Measurements from ENCODE around the gene HOXC9. TPM values are rescaled to one million over a fixed set of nuclear protein-coding genes. Genes with fewer than 3 reads are reported as not detected.
A peak's percentile ranks its signal among the peaks of the same experiment; 100 is the strongest.

The HOXC9 gene
- total RNA-seq, 1 donor from 2014 or later = not detected

DNA sequence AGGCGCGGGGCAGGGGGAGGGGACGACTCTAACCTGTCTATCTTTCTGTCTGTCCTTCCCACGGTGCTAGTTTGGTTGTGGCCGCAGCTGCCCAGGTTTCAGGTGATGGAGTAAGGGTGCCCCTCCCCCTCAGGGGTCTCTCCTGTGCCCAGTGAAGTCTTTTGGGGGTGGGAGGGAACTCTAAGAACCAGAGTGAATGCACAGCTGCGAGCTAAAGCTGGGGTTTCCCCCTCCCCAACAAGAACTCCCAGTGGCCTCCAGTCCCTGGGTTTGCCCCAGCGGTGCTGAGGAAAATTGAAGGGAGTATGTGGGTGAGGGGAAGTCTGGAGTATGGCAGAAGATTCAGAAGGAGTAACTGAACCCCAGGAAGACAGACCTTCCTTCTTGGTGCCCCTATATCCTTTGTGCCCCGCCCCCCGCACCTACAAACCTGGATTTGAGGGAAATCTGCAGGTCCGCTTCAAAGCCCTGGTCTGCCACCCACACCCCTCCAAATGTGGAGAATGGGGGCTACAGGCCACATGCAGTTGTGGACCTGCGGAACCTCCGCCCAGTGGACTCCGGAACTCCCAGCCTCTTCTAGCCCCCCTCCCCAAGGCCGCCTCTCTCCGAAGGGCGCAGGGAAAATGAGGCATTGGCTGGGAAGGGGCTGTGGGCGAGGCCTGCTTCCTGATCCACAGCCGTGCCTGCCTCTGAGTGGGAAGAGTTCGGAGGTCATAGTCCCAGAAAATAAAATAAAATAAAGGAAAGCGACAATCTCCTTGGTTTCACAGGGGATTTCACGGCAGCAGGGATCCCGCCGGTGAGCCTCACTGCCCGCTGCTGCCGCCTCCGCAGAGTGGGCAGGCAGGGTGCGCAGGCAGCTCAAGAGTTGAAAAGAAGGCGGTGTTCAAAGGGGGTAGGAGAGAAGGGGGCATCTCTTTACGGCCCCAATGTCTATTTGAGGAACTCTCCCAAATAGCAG is 3.4 kb upstream of the HOXC9 start:
- DNase-seq (no peak), ATAC-seq (ENCODE audit: poor library complexity) (no peak)
- intact Hi-C loops (cut with DNase I) = no loop called here

DNA sequence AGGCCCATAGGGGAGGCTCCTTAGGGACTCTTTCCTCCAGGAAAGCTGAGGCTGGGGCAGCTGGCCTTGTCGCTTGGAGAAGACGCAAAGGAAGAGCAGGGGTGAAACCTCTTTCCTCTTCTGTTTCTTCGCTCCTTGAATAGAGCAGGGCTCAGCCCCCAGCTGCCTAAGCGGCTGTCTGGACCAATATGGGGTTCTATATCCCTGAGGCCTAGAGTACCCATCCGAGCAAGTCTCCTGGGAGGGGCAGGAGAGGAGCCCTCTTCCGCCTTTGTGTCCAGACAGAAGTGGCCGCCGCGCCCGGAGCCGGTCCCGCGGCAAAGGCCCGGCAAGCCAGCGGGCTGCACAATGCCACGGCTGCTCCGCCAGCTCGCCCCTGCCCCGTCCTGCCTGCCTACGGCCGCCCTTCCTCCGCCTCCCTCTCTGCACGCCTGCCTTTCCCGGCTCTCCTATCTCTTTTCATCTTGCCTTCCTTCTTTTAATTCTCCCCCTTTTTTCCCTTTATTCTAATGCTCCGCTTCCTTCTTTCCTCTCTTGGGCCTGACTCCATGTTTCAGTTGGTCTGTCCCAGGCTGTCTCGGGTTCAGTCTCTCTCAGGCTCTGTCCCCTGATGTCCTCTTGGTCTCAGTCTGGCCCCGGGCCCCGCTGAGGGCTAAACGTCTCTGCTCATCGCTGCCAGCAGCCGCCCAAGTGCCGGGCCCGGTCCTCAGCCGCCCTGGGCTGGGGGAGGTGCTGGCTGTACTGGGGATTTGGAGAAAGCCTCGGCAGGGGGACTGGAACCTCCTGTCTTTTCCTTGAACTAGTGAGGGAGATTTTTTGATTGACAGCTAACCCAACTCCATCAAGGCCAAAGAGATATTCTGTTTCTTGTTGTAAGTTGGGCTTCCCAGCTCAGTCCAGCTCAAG is 2.5 kb upstream of the HOXC9 start:
- intact Hi-C loops (cut with DNase I) = no loop called here
- no peak for DNase-seq
- ATAC-seq (ENCODE audit: poor library complexity) = no peak

DNA sequence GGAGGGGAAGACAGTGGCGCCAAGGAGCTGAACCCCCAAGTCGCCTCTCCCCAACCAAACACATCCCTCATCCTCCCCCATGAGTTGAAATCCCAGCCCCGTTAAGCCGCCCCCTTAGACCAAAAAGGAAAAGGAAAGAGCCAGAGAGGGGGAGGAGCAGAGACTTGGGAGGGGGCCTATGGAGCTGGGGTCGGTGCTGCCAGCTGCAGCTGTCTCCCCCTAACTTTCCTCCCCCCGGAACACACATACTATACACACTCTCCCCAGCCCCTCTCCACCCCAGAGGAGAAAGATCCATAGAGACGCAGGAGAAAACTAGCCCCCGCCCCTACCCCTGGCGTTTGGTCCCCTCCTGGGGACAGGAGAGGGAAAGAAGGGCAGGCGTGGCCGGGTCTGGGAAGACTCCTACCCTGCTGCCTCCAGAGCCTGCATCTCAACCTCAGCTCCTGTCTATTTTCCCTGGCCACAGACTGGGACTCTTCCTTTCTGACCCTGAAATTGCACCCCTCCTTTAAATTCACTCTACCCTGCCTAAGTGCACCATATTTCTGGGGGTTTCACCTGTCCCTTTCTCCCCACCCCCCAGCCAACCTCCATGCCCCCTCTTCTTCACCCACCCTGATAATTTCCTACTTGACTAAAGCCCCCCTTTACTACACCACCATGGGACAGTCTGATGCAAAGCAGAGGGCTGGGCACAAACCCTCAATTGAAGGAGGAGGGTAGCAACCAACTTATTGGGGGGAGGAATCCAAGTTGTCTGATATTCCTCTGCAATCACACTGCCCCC is 1.7 kb upstream of the HOXC9 start:
- no peak for ATAC-seq (ENCODE audit: poor library complexity)
- no peak for DNase-seq
- intact Hi-C loops (cut with DNase I) = no loop called here

DNA sequence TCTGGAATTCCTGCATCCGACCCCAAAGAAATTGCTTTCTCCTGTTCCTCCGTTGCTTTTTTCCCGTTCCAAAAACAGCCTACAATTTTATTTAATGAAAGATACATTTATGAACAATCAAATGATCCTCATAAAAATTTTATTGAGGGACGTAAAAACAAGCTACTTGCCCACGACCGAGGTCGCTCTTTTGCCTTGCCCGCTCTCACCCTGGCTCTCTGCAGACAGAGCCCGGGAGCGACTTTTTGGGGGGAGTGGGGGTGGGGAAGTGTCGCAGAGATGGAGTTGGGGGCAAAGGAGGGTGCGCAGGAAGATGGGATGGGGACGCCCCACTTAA is 1.1 kb upstream of the HOXC9 start:
- DNase-seq (no peak), ATAC-seq (ENCODE audit: poor library complexity) (no peak)
- intact Hi-C loops (cut with DNase I) = no loop called here

DNA sequence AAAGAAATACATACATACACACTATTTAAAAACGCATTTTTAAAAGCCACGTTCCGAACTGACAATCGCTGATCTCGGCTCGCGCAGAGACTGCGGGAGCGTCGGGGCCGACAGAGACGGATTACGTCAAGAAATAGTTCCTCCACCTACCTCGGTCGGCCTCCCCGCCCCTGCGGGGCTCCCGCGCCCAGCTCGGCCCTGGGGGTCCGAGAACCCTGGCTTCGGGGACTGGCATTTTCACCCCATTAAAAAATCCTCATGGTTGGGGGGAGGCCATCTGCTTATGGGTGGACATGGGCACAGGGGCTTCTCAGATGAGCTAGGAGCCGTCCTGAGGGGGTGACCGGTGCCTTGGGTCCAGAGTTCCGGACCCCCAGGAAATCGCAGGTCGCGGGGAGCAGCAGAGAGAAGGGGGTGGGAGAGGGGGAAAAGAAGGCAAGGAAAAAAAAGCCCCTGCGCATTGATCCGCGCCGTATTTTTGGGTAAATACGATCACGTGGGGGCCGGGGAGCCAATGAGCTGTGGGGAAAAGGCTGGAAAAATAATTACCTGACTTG is 324 bp upstream of the HOXC9 start:
- ATAC-seq (ENCODE audit: poor library complexity) = no peak
- intact Hi-C loops (cut with DNase I) = no loop called here

DNA sequence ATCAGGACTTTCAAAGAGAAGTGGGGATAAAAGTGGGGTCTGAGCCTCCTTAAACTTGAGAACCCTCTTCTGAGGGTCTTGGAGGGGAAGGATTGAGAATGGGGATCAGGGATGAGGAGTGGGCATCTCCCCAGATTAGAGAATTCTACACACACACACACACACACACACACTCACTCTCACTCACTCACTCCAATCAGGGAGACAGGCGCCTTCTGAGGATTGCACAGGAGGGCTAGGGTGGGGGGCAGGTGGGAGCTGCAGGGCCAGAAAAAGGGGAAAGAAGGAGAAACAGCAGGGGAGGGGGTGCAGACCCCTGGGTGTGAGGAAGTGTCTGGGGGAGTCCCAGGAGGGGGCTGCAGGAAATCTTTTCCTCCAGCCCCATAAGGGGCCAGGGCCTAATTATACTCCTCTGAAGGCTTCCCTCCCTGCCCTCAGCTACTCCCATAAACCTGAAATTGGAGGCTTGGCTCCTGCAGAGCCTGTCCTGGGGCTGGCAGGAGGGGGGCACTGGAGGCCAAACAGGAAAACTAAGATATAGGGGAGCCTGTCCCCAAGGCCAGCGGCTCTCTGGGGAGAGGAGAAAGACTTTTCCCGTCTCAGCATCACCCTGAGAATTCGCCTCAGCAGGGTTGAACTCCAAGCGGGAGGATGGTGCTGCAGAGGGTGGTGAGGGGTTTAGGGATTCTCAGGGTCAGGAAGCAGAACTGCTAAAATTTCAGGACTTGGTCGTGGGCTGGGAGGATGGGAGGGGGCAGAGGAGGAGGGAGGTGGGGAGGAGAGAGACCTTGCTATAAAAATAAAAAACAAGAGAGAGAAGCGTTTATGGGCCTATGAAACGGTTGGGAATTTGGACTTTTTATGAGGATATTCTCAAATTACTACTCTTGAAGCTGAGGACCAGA is 1.6 kb downstream of the HOXC9 start:
- intact Hi-C loops (cut with DNase I) = no loop called here
- ATAC-seq (ENCODE audit: poor library complexity) (no peak), DNase-seq (no peak)

More for the DNA sequence above, 324 bp upstream of the HOXC9 start:
- DNase-seq = no peak

DNA sequence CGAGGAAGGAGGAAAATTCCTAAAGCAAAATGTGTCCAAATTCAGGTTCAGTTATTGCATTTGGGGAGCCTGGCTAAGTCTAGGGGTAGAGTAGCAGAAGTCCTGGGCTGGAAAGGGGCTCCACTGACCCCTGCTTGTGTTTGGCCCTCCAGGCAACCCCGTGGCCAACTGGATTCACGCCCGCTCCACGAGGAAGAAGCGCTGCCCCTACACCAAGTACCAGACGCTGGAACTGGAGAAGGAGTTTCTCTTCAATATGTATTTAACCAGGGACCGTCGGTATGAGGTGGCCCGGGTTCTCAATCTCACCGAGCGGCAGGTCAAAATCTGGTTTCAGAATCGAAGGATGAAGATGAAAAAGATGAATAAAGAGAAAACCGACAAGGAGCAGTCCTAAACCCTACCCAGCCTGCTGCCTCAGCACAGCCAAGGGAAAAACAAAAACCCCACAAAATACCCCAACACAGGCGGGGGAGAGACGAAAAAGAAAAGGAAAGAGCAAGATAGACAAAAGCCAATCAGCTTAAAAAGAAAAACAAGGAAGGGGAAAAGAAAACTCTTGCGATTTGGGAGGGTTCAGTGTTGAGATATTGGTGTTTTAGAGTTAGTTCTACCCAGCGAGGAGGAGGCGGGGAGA is 2.4 kb downstream of the HOXC9 start:
- intact Hi-C loops (cut with DNase I) = no loop called here
- no peak for DNase-seq
- ATAC-seq (ENCODE audit: poor library complexity) = no peak

DNA sequence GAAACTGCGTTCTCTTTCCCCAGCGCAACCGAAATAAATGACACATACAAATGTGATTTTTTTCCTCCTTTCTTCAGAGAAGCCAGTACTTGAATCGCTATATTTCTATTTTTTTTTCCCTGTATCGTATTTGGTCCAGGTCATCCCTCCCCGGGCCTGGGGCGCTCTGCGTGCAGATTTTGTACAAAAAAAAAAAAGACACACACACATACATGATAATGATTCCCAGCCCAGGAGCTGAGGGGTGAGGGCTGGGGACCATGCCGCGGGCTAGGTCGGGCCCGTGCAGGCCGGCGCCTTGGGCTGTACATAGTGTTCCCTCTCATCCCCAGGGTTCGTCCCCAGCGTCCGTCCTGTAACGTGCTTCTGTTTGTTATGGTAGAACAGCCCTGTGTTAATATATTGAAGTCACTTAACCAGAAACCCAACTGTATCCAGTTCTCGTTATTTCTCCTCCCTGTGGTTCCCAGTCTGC is 3.0 kb downstream of the HOXC9 start:
- ATAC-seq (ENCODE audit: poor library complexity) (no peak), DNase-seq (no peak)
- intact Hi-C loops (cut with DNase I) = no loop called here

DNA sequence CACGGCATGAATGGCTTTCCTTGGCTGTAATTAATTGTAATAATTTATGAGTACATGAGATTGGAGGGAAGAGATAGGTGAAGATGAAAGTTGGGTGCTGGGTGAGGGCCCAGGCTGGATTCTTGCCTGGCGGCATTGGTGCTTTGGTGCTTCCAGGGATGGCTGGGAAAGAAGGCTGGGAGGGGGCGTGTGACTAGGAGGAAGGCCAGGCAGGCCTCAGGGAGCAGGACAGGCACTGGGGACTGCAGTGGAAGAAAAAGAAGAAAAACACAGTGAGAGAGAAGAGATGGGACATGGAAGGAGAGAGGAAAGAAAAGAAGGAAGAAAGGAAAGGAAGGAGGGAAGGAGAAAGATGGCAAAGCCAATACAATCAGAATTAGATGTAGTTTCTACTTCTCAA is 3.7 kb downstream of the HOXC9 start:
- ATAC-seq (ENCODE audit: poor library complexity) = no peak
- intact Hi-C loops (cut with DNase I) = no loop called here
- no peak for DNase-seq

DNA sequence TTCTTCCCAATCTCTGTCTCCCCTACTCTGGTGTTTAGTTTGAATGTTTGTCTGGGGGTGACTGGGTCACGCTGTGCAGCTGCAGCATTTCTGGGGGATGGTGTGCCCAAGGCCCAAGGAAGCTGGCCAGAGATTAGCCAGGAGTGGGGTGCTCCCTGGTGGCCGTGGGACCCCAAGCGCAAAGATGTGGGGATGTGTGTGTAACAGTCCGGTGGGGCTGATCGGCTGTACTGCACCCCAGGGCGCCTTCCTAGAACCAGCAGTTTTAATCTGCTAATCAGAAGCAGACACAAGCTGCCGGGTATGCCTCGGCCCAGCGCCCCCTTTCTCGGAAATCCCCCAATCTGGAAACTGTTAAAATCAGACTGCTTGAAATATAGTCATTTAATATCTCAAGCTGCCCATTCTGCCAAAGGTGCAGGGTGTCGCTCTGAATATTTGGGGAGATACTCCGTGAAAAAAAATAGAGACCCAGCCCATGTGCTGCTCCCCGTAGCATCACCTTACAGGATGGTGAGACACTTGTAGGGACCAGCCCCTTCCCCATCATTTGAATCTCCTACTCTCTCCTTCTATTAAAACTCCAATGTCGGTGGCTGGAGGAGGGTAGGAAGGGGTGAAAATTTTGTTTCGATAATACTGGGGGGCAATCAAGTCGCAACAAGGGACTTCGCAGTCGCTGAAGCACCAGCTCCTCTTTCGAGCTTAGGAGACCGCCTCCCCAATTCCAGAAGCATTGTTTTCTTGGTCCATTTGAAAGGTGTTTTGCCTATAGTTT is 4.3 kb downstream of the HOXC9 start:
- intact Hi-C loops (cut with DNase I) = no loop called here
- DNase-seq (no peak), ATAC-seq (ENCODE audit: poor library complexity) (no peak)

DNA sequence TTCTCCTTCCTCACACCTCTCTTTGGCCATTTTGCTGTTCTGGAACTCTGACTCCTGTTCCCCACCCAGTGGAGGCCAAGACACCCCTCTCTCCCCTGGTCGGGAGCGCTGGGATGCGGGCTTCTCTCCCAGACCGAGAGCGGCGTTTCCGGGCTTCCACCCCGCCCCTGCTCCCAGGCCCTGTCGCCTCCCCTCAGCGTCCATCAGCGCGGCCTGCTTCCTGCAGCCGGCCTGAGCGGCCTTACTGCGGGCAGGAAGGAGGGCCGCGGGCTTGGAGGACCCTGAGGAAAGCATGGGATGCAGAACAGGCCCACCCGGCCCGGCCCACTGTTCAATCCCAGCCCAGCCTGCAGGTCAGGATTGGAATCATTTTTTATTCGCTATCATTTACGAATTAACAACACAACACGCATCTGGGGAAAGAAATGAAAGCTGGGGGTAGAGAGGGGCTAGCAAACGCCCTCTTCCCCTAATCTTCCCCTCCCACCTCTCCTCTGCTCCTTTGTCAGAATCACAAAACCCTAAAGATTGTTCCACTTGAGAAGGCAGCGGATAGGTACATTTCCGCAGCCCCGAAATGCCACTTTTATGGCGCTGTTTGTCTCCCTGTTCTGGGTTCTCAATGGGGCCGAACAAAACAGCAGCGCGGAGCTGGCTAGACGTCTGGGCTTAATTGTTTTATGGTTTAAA is 5.0 kb downstream of the HOXC9 start:
- no peak for DNase-seq
- ATAC-seq (ENCODE audit: poor library complexity) = no peak
- intact Hi-C loops (cut with DNase I) = no loop called here

DNA sequence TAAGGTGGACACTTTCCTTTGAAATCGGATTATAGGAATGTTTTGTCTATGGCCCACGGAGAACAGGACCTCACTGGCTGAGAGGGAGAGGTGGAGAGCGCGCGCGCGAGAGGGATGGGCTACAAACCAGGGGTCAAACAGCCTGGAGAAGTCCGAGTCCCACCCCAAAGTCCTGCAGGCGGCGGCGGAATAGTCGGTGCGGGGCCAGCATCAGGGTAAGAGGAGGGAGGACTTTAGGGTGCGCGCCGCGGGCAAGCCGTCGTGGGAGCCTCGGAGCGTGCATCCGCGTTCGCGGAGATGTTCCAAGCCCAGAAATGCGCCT is 5.5 kb downstream of the HOXC9 start:
- no peak for ATAC-seq (ENCODE audit: poor library complexity)
- DNase-seq = no peak
- intact Hi-C loops (cut with DNase I) = no loop called here

DNA sequence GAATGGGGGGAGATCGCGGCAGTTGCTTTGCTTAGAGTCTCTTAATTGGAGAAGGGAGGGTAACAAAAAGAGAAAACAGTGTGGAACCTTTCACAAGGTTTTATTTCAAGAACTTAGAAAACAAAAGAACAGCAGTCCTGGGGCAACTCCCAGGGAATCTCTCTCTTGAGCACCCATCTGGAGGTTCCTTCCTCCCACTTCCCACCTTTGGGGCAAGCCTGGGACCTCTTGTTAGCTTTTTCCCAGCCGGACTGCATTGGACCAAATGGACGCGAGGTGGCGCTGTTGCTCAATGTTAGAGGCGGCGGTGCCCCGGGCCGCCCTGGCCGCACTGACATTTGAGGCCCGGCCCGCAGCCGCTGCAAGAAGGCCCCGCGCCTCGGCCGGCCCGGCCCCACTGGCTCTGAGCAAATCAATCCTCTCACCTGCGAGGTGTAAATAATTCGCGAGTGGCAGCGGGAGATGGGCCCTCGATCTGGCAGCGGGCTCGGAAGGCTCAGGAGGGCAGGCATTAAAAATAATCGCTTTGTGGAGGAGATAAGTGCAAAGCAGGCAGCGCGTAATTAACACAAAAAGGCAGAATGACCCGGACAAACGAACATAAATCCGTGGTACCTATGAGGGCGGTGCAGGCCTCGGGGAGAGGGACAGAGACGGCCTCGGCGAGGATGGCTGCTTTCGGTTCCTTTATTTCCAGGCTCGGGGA is 6.0 kb downstream of the HOXC9 start:
- peak; percentile 93 for DNase-seq
- intact Hi-C loops (cut with DNase I) = loop anchor here (2.0 kb wide), 1 partner anchor 187 kb away; no protein-coding TSS in a partner anchor
- ATAC-seq (ENCODE audit: poor library complexity) = peak; percentile 96

DNA sequence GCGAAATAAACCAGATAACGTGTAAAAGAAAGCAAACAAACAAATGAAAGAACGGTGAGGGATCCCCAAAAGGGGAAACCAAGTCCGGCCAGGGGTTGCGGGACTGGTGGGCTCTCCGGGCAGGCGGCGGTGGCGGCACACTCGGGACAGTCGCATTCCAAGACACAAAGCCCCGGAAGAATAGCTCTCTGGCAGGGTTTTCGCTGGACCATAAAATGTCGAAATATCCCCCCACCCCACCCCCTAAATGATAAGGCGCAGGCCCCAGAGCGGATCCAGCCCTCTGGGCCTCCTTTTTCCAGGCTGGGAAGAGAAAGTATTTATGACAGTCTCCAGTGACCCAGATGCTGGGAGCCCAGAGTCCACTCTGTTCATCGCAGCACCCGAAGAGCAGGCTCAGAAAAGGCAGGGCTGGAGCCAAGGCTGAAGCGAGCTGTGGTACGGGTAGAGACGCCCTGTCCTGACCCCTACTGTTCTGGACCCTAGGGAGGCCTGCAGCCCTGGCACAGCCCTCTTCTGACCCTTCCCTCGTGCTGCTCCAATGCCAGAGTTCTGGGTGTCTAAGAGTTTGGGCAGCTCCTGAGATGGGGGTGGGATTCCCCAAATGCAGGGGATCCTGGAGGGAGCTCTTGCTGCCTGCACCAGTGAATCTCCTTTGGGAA is 6.7 kb downstream of the HOXC9 start:
- ATAC-seq (ENCODE audit: poor library complexity) (no peak), DNase-seq (no peak)
- intact Hi-C loops (cut with DNase I) = loop anchor here (2.0 kb wide), 1 partner anchor 186 kb away; no protein-coding TSS in a partner anchor

All from Right ventricle myocardium superior (tissue), 1 donor.